Loucy (cell line): Measurements from ENCODE around the gene IER2.

ENCODE experiments used
- H2AFZ ChIP-seq: fragments of 200-600 bp; sonication (generic); 2 replicates; pipeline ENCODE4 v1.6.0; 2016; ENCODE audit warnings: antibody characterized with exemption, mild to moderate bottlenecking, low read length, moderate library complexity
- H3F3A ChIP-seq: fragments of 200-600 bp; 2 replicates; pipeline ENCODE4 v1.6.0; 2016; ENCODE audit warnings: antibody characterized with exemption, low read depth, mild to moderate bottlenecking
- H3K27me3 ChIP-seq: fragments of 200-600 bp; sonication (generic); 2 replicates; pipeline ENCODE4 v1.6.1; 2014; ENCODE audit warnings: low read length, mild to moderate bottlenecking; ENCODE audit not compliant: insufficient read depth, poor library complexity, severe bottlenecking
- H3K36me3 ChIP-seq: fragments of 200-600 bp; sonication (generic); 2 replicates; pipeline ENCODE4 v1.6.1; 2016; ENCODE audit warnings: low read length; ENCODE audit not compliant: insufficient read depth
- H3K4me1 ChIP-seq: fragments of 200-600 bp; sonication (generic); 2 replicates; pipeline ENCODE4 v1.5.1; 2014; ENCODE audit warnings: low read length, mild to moderate bottlenecking; ENCODE audit not compliant: insufficient read depth, poor library complexity, severe bottlenecking
- H3K4me2 ChIP-seq: fragments of 200-600 bp; sonication (generic); 2 replicates; pipeline ENCODE4 v1.6.0; 2014; ENCODE audit warnings: antibody characterized with exemption, low read length, low read depth, mild to moderate bottlenecking; ENCODE audit not compliant: poor library complexity, severe bottlenecking
- H3K4me3 ChIP-seq: fragments of 200-600 bp; sonication (generic); 2 replicates; pipeline ENCODE4 v1.5.1; 2014; ENCODE audit warnings: low read length, mild to moderate bottlenecking, mixed read lengths; ENCODE audit not compliant: poor library complexity, severe bottlenecking
- H3K79me2 ChIP-seq: fragments of 200-600 bp; sonication (generic); 2 replicates; pipeline ENCODE4 v1.6.1; 2014; ENCODE audit warnings: low read length; ENCODE audit not compliant: insufficient read depth
- H3K9ac ChIP-seq: fragments of 200-600 bp; sonication (generic); 2 replicates; pipeline ENCODE4 v1.6.0; 2014; ENCODE audit warnings: mild to moderate bottlenecking, low read depth, low read length, moderate library complexity; ENCODE audit not compliant: poor library complexity, severe bottlenecking
- H3K9me2 ChIP-seq: fragments of 200-600 bp; sonication (generic); replicated peaks from 2 replicates; pipeline ENCODE4 v1.6.1; 2016; ENCODE audit warnings: low read depth, low read length, mixed read lengths
- H3K9me3 ChIP-seq: fragments of 200-600 bp; sonication (generic); 2 replicates; pipeline ENCODE4 v1.6.1; 2014; ENCODE audit warnings: mild to moderate bottlenecking, antibody characterized with exemption, low read length, low read depth; ENCODE audit not compliant: insufficient read depth
- H4K20me1 ChIP-seq: fragments of 200-600 bp; sonication (generic); 2 replicates; pipeline ENCODE4 v1.6.0; 2014; ENCODE audit warnings: antibody characterized with exemption, low read length, mild to moderate bottlenecking; ENCODE audit not compliant: insufficient read depth, poor library complexity, severe bottlenecking
- EZH2phosphoT487 ChIP-seq: fragments of 200-600 bp; IDR thresholded peaks from 2 replicates; pipeline ENCODE4 v1.6.1; 2018; ENCODE audit warnings: antibody characterized with exemption, mild to moderate bottlenecking, moderate library complexity, borderline replicate concordance
- TF ChIP-seq, protein P1 (sequence below): fragments of 200-600 bp; sonication (generic); conservative IDR thresholded peaks from 2 replicates; pipeline ENCODE4 v1.5.1; 2014; ENCODE audit warnings: mild to moderate bottlenecking, antibody characterized with exemption, low read length

The IER2 gene

DNA sequence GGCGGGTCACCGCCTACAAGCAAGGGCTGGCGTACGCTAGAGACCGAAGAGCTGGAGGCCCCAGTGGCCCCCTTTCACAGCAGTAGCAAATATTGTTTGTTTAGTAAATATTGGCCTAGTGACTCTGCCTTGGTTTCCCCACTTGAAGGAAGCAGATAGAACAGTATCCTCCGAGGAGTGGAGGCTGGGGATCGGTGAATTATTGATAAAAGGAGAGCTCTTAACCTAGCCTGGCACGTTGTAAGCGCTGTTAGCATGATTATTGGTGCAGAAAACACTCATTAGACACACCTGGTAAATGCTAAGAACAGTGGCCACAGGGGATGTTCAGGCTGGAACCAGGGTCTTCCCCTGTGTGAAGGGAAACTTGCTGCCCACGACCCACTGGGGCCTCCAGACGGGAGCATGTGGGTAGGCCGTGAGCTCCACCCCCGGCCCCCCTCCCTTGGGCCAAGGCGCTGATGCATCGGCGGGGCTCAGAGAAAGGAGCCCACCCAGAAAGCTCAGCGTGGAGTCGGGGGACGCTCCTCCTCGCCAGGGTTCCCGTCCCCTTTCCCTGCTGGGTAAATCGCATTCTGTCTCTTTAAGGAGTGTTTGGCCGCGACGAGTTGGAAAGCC is 2.3 kb downstream of the IER2 start:
- Histone ChIP-seq H2AFZ (0 out of 2 replicates have a peak overlapping the region, but pooled peaks have one; percentile 35), H3K9me3 (no peaks in the 10 kb centered on the region), H3K9ac (peak overlapping the region; percentile 95), H3K4me1 (peaks cover 28% of the 10 kb centered on the region), H3K9me2 (no peaks in the 10 kb centered on the region), H3K4me2 (peak overlapping the region; percentile 85), H3K27me3 (peaks cover 13% of the 10 kb centered on the region), H3K4me3 (peak overlapping the region; percentile 98), H3K79me2 (peaks cover 64% of the 10 kb centered on the region), H3K36me3 (0 out of 2 replicates have a peak, but pooled peaks cover 4% of the 10 kb centered on the region), H4K20me1 (peaks cover 24% of the 10 kb centered on the region), H3F3A (peaks cover 15% of the 10 kb centered on the region)
- TF ChIP-seq, protein P1, sequence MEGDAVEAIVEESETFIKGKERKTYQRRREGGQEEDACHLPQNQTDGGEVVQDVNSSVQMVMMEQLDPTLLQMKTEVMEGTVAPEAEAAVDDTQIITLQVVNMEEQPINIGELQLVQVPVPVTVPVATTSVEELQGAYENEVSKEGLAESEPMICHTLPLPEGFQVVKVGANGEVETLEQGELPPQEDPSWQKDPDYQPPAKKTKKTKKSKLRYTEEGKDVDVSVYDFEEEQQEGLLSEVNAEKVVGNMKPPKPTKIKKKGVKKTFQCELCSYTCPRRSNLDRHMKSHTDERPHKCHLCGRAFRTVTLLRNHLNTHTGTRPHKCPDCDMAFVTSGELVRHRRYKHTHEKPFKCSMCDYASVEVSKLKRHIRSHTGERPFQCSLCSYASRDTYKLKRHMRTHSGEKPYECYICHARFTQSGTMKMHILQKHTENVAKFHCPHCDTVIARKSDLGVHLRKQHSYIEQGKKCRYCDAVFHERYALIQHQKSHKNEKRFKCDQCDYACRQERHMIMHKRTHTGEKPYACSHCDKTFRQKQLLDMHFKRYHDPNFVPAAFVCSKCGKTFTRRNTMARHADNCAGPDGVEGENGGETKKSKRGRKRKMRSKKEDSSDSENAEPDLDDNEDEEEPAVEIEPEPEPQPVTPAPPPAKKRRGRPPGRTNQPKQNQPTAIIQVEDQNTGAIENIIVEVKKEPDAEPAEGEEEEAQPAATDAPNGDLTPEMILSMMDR = no peak
- TF ChIP-seq EZH2phosphoT487 = no peak

DNA sequence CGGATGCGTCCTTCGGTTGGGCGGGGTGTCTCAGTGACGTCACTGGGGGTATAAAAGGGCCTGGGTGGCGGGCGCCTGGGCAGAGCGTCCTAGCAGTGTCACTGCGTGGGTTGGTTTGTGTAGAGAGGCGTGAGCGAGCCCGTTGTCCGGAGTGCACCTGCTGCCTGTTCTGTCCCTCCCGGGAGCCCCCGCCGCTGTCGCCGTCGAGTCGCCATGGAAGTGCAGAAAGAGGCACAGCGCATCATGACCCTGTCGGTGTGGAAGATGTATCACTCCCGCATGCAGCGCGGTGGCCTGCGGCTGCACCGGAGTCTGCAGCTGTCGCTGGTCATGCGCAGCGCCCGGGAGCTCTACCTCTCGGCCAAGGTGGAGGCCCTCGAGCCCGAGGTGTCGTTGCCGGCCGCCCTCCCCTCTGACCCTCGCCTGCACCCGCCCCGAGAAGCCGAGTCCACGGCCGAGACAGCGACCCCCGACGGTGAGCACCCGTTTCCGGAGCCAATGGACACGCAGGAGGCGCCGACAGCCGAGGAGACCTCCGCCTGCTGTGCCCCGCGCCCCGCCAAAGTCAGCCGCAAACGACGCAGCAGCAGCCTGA is 2.9 kb downstream of the IER2 start:
- Histone ChIP-seq H3K9me3 (no peaks in the 10 kb centered on the region), H3K4me3 (peak overlapping the region; percentile 98), H3K9me2 (no peaks in the 10 kb centered on the region), H3K27me3 (peaks cover 13% of the 10 kb centered on the region), H3K79me2 (peaks cover 67% of the 10 kb centered on the region), H3K36me3 (0 out of 2 replicates have a peak, but pooled peaks cover 4% of the 10 kb centered on the region), H3K4me1 (peaks cover 31% of the 10 kb centered on the region), H2AFZ (no peak overlapping the region), H3K4me2 (peak overlapping the region; percentile 85), H3K9ac (peak overlapping the region; percentile 95), H3F3A (peaks cover 15% of the 10 kb centered on the region), H4K20me1 (peaks cover 24% of the 10 kb centered on the region)
- TF ChIP-seq, protein P1 = peak; percentile 55
- TF ChIP-seq EZH2phosphoT487 = no peak

DNA sequence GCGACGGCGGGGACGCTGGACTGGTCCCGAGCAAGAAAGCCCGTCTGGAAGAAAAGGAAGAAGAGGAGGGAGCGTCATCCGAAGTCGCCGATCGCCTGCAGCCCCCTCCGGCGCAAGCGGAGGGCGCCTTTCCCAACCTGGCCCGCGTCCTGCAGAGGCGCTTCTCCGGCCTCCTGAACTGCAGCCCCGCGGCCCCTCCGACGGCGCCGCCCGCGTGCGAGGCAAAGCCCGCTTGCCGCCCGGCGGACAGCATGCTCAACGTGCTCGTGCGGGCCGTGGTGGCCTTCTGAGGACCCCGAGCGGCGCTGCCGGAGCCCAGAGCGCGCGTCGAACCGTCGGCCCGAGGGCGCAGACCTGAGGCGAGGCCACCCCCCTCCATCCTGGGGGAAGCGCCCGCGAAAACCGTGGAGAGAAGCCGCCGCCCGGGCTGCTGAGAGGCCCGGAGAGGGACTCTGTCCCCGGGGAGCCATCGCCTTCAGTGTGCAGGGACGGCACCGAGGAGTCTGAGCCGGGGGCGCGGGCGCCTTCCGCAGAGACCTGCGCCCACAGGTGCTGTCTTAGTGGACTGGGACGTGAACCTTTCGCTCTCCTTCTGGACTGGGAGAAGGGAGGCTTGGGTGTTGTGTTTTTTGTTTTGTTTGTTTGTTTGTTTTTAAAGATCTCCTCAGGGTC is 3.5 kb downstream of the IER2 start:
- Histone ChIP-seq H3K4me3 (peak overlapping the region; percentile 98), H2AFZ (no peak overlapping the region), H3F3A (peaks cover 15% of the 10 kb centered on the region), H3K9me2 (no peaks in the 10 kb centered on the region), H3K4me2 (peak overlapping the region; percentile 85), H3K36me3 (0 out of 2 replicates have a peak, but pooled peaks cover 4% of the 10 kb centered on the region), H3K79me2 (peaks cover 68% of the 10 kb centered on the region), H3K27me3 (peaks cover 13% of the 10 kb centered on the region), H4K20me1 (peaks cover 24% of the 10 kb centered on the region), H3K4me1 (peaks cover 34% of the 10 kb centered on the region), H3K9me3 (no peaks in the 10 kb centered on the region), H3K9ac (peak overlapping the region; percentile 95)
- TF ChIP-seq, protein P1 = peak; percentile 41
- TF ChIP-seq EZH2phosphoT487 = no peak
